Mucosa of descending colon (tissue), 3 donors: Measurements from ENCODE around the gene BRD9. TPM values are rescaled to one million over a fixed set of nuclear protein-coding genes. Genes with fewer than 3 reads are reported as not detected.
A peak's percentile ranks its signal among the peaks of the same experiment; 100 is the strongest.
"Not testable (repeated sequence)": the region's sequence is repeated elsewhere in the genome, so short reads cannot be mapped to it uniquely, and the experiment has no call there.

Experiments used
- ATAC-seq: fragments of 200-7000 bp; cut with Tn5 transposase; one replicate; pipeline ENCODE4 v1.9.1; 2020; ENCODE audit warnings: mild to moderate bottlenecking, moderate library complexity
- DNase-seq, 3 donors: peaks; one replicate each; pipeline ENCODE4 v3.0.0-alpha.2; 2020
- H3K36me3 ChIP-seq: fragments of 200-600 bp; one replicate; pipeline ENCODE4 v1.8.0; 2021; ENCODE audit warnings: low read depth, mild to moderate bottlenecking
- H3K4me1 ChIP-seq: fragments of 200-600 bp; one replicate; pipeline ENCODE4 v1.8.0; 2021; ENCODE audit warnings: low read depth, mild to moderate bottlenecking
- H3K4me3 ChIP-seq: fragments of 200-600 bp; one replicate; pipeline ENCODE4 v1.8.0; 2021; ENCODE audit warnings: mild to moderate bottlenecking
- H3K9me3 ChIP-seq: fragments of 200-600 bp; one replicate; pipeline ENCODE4 v1.8.0; 2021; ENCODE audit warnings: mild to moderate bottlenecking
- CTCF ChIP-seq: fragments of 200-600 bp; IDR thresholded peaks from one replicate; pipeline ENCODE4 v1.8.0; 2022; ENCODE audit warnings: antibody characterized with exemption, mild to moderate bottlenecking
- intact Hi-C, 2 donors: fragments of 100-400 bp; cut with DNase I in 1 of 2; cut with micrococcal nuclease in 1 of 2; formaldehyde crosslinking; loops; one replicate each; pipeline versions ENCODE4 v1.11.0 to v1.11.1; 2022; cut with DNase I, micrococcal nuclease
- total RNA-seq, 3 donors: library from RNA; stranded (reverse); fragmentation: NEBNext Ultra II Directional in 2 of 3; extraction: Animal tissue kit (Norgen Biotek cat#: 25700) in 2 of 3; gene quantifications; one replicate each; pipeline versions ENCODE4 v1.2.1 to v1.2.4, GENCODE V29; 2021 to 2023
- donor health status: DM: no; HTN: no; CAD: no; lungs with moderate emphysema.
- donor health status: DM: no; HTN: no; CAD: no.
- donor health status: DM: no; HTN: yes; CAD: no.

The BRD9 gene
- total RNA-seq, 3 donors from 2014 or later, result 30.8 to 46.5 (median 36.7) TPM

GRCh38 chr5:855771-856530 lies 36.6 kb downstream of the BRD9 start:
- H3K9me3 ChIP-seq, result no peaks in the 10 kb centered on the region
- no peak for TF ChIP-seq CTCF
- peak in 1 of 3 donors; percentile 22 for DNase-seq
- H3K4me3 ChIP-seq, result no peak overlapping the region
- intact Hi-C loops, result no loop called here
- H3K36me3 ChIP-seq, result no peaks in the 10 kb centered on the region
- H3K4me1 ChIP-seq, result no peaks in the 10 kb centered on the region
- no peak for ATAC-seq

GRCh38 chr5:854966-855743 lies 37.4 kb downstream of the BRD9 start:
- DNase-seq (peak in 1 of 3 donors; percentile 28), ATAC-seq (no peak)
- TF ChIP-seq CTCF, result no peak
- no peaks in the 10 kb centered on the region for H3K4me1 ChIP-seq
- intact Hi-C loops, result no loop called here
- no peaks in the 10 kb centered on the region for H3K36me3 ChIP-seq
- no peak overlapping the region for H3K4me3 ChIP-seq
- H3K9me3 ChIP-seq, result no peaks in the 10 kb centered on the region

GRCh38 chr5:854217-854616 lies 38.4 kb downstream of the BRD9 start:
- Histone ChIP-seq H3K4me1 (no peaks in the 10 kb centered on the region), H3K9me3 (no peaks in the 10 kb centered on the region), H3K36me3 (no peaks in the 10 kb centered on the region), H3K4me3 (no peak overlapping the region)
- ATAC-seq (no peak), DNase-seq (peak in 1 of 3 donors; percentile 29)
- intact Hi-C loops, result no loop called here
- TF ChIP-seq CTCF, result no peak

DNA sequence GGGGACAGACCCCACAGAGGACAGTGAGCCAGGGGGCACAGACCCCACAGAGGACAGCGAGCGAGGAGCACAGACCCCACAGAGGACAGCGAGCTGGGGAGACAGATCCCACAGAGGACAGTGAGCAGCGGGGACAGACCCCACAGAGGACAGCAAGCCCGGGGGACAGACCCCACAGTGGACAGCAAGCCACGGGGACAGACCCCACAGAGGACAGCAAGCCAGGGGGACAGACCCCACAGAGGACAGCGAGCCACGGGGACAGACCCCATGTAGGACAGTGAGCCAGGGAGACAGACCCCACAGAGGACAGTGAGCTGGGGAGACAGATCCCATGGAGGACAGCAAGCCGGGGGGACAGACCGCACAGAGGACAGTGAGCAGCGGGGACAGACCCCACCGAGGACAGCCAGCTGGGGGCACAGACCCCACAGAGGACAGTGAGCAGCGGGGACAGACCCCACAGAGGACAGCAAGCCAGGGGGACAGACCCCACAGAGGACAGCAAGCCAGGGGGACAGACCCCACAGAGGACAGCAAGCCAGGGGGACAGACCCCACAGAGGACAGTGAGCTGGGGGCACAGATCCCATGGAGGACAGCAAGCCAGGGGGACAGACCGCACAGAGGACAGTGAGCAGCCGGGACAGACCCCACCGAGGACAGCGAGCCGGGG lies 39.0 kb downstream of the BRD9 start:
- H3K36me3 ChIP-seq, H3K9me3 ChIP-seq, ATAC-seq, intact Hi-C loops, H3K4me1 ChIP-seq, H3K4me3 ChIP-seq, DNase-seq: not testable (repeated sequence)

DNA sequence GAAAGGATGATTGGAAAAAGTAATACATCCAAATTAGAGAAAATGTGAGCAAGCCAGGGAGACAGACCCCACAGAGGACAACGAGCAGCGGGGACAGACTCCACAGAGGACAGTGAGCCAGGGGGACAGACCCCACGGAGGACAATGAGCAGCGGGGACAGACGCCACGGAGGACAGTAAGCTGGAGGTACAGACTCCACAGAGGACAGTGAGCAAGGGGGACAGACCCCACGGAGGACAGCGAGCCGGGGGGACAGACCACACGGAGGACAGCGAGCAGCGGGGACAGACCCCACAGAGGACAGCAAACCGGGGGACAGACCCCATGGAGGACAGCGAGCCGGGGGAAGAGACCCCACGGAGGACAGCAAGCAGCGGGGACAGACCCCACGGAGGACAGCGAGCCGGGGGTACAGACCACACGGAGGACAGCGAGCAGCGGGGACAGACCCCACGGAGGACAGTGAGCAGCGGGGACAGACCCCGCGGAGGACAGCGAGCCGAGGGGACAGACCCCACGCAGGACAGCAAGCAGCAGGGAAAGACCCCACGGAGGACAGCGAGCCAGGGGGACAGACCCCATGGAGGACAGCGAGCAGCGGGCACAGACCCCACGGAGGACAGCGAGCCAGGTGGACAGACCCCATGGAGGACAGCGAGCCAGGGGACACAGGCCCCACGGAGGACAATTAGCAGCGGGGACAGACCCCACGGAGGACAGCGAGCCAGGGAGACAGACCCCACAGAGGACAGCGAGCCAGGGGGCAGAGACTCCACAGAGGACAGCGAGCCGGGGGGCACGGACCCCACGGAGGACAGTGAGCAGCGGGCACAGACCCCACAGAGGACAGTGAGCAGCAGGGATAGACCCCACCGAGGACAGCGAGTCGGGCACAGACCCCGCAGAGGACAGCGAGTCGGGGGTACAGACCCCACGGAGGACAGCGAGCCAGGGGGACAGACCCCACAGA lies 39.9 kb downstream of the BRD9 start:
- Histone ChIP-seq H3K4me3 (no peak overlapping the region), H3K4me1 (no peaks in the 10 kb centered on the region), H3K36me3 (no peaks in the 10 kb centered on the region), H3K9me3 (no peaks in the 10 kb centered on the region)
- ATAC-seq (no peak), DNase-seq (peak in 1 of 3 donors; percentile 42)
- intact Hi-C loops, result no loop called here
- TF ChIP-seq CTCF, result no peak
